A549 (cell line): ENCODE data around the gene KCNN3.

Source experiments
- CBX2 ChIP-seq: fragments of 200-600 bp; sonication (generic); IDR thresholded peaks from 2 replicates; pipeline ENCODE4 v1.6.1; 2016; ENCODE audit warnings: low read depth, mild to moderate bottlenecking, borderline replicate concordance
- CEBPB ChIP-seq, 2 experiments: fragments of >200 bp in 1 of 2; sonication (Bioruptor Twin) in 1 of 2; formaldehyde crosslinking in 1 of 2; IDR thresholded peaks; 2 replicates each; pipeline ENCODE4 v1.6.1; 2012 to 2016
- EP300 ChIP-seq, 2 experiments: fragments of >200 bp; sonication (Bioruptor Twin); formaldehyde crosslinking; IDR thresholded peaks; 2 replicates in 1 of 2; 3 replicates in 1 of 2; pipeline ENCODE4 v1.6.1; 2016 to 2017
- FOSL2 ChIP-seq, 2 experiments: fragments of 450-650 bp in 1 of 2; fragments of >200 bp in 1 of 2; sonication (Bioruptor Twin) in 1 of 2; formaldehyde crosslinking; IDR thresholded peaks; 2 replicates each; pipeline versions ENCODE4 v1.5.0 to v1.6.1; 2016 to 2020; ENCODE audit warnings: mild to moderate bottlenecking in 1 of 2, moderate library complexity in 1 of 2
- HOXA7 ChIP-seq: fragments of 250-450 bp; sonication (Bioruptor Pico); IDR thresholded peaks from 2 replicates; pipeline ENCODE4 v1.5.0; 2020; ENCODE audit warnings: mild to moderate bottlenecking, moderate library complexity
- POLR2A ChIP-seq: IDR thresholded peaks from 2 replicates; pipeline ENCODE4 v1.6.1; 2012; ENCODE audit warnings: mild to moderate bottlenecking, low read length
- RFX5 ChIP-seq: fragments of 450-650 bp; IDR thresholded peaks from 2 replicates; pipeline ENCODE4 v1.7.1; 2014; ENCODE audit warnings: antibody characterized with exemption, mild to moderate bottlenecking, moderate library complexity
- TP53 ChIP-seq: fragments of 250-450 bp; sonication (Bioruptor Pico); IDR thresholded peaks from 2 replicates; pipeline ENCODE4 v1.5.0; 2021; ENCODE audit warnings: mild to moderate bottlenecking, moderate library complexity
- ZSCAN20 ChIP-seq: fragments of 250-450 bp; sonication (Bioruptor Pico); IDR thresholded peaks from 2 replicates; pipeline ENCODE4 v1.8.0; 2022; ENCODE audit warnings: mild to moderate bottlenecking, moderate library complexity
- TF ChIP-seq, protein P1 (sequence below): fragments of >200 bp; sonication (Bioruptor Twin); formaldehyde crosslinking; IDR thresholded peaks from 3 replicates; pipeline ENCODE4 v1.5.1; 2016
- TF ChIP-seq, protein P2 (sequence below): fragments of 150-350 bp; IDR thresholded peaks from 2 replicates; pipeline ENCODE4 v1.6.1; 2014; ENCODE audit warnings: low read depth, mild to moderate bottlenecking, low read length

DNA sequence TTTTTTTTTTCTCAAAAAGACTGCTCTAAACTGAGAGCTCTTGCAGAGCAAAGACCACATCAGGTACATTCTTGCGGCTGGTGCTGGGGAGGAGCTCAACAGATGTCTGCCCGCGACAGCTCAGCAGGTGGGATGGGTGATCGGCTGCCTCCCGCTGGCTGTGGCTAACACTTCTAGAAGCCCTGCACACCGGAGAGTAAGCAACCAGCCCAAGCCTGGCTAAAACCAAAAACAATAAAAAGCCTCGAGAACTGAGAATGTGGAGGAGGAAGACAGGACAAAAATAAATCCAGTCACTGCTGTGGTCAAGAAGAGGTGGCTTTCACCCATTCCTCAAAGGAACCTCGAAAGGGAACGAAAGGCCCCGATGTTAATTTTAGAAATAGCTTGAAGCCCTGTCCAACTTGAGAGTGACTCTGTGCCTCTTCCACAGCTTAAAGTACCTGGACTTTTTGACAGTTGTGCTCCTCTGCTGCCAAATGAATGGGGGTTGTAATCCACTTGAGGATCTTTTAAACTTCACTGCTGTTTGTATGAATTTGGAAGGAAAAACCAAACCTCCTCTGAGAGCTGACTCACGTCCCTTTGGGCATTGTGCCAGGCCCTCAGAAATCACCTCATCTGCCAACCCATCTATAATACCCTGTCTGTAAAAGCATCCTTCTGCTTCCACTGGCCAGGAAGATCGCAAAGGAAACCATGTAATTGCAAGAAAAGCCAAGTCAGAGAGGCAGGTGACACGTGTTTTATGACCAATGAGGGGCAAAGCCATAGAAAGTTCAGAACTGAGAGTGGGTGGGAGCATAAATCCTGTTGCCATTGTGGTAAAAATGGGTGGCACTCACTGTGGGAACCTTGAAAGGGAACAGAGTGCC is 78.6 kb downstream of the KCNN3 start:
- TF ChIP-seq CBX2 (no peak), POLR2A (no peak), HOXA7 (CRISPR knock-in tag) (no peak), FOSL2 (IDR thresholded peaks at IDR 0.05) (no peak), FOSL2 (CRISPR knock-in tag; IDR thresholded peaks at IDR 0.05) (no peak), ZSCAN20 (CRISPR knock-in tag) (no peak), TP53 (CRISPR knock-in tag) (no peak), CEBPB (IDR thresholded peaks at IDR 0.05) (no peak), RFX5 (no peak), EP300 (IDR thresholded peaks at IDR 0.05) (no peak)
- TF ChIP-seq, protein P1, sequence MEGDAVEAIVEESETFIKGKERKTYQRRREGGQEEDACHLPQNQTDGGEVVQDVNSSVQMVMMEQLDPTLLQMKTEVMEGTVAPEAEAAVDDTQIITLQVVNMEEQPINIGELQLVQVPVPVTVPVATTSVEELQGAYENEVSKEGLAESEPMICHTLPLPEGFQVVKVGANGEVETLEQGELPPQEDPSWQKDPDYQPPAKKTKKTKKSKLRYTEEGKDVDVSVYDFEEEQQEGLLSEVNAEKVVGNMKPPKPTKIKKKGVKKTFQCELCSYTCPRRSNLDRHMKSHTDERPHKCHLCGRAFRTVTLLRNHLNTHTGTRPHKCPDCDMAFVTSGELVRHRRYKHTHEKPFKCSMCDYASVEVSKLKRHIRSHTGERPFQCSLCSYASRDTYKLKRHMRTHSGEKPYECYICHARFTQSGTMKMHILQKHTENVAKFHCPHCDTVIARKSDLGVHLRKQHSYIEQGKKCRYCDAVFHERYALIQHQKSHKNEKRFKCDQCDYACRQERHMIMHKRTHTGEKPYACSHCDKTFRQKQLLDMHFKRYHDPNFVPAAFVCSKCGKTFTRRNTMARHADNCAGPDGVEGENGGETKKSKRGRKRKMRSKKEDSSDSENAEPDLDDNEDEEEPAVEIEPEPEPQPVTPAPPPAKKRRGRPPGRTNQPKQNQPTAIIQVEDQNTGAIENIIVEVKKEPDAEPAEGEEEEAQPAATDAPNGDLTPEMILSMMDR = no peak
- TF ChIP-seq, protein P2, sequence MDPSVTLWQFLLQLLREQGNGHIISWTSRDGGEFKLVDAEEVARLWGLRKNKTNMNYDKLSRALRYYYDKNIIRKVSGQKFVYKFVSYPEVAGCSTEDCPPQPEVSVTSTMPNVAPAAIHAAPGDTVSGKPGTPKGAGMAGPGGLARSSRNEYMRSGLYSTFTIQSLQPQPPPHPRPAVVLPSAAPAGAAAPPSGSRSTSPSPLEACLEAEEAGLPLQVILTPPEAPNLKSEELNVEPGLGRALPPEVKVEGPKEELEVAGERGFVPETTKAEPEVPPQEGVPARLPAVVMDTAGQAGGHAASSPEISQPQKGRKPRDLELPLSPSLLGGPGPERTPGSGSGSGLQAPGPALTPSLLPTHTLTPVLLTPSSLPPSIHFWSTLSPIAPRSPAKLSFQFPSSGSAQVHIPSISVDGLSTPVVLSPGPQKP = no peak
